GM12874 (cell line): ENCODE results near the gene OR2F2.

Experiments
- CTCF ChIP-seq: IDR thresholded peaks from 2 replicates; pipeline ENCODE4 v1.5.1; 2011; ENCODE audit warnings: low read depth, mild to moderate bottlenecking, control low read depth, low read length, moderate library complexity; ENCODE audit not compliant: insufficient read depth

OR2F2 gene

DNA sequence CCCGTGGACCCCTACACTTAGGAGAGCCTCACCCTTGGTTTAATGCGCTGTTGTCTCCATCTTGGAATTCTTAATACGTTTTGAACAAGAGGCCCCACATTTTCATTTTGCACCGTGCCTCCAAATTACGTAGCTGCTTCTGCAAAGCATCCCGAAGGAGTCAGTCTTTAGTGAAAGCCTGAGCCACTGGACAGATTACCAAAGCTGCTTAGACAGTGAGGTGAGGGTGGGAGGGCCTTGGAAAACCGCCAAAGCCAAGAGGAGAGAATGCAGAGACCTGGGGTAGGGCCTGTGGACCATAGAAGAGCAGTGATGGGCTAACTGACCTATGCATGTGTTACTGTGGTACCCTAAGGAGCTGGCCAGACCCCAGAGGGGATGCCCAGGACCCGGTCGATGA, 28.9 kb upstream of the OR2F2 start:
- no peak for TF ChIP-seq CTCF

- no peak for TF ChIP-seq CTCF
Observed at GRCh38 chr7:143906895-143907294, 28.1 kb upstream of the OR2F2 start.

- TF ChIP-seq CTCF, result no peak
Observed at GRCh38 chr7:143908120-143908519, 26.9 kb upstream of the OR2F2 start.

- TF ChIP-seq CTCF, result no peak
Observed at GRCh38 chr7:143909863-143910262, 25.2 kb upstream of the OR2F2 start.

DNA sequence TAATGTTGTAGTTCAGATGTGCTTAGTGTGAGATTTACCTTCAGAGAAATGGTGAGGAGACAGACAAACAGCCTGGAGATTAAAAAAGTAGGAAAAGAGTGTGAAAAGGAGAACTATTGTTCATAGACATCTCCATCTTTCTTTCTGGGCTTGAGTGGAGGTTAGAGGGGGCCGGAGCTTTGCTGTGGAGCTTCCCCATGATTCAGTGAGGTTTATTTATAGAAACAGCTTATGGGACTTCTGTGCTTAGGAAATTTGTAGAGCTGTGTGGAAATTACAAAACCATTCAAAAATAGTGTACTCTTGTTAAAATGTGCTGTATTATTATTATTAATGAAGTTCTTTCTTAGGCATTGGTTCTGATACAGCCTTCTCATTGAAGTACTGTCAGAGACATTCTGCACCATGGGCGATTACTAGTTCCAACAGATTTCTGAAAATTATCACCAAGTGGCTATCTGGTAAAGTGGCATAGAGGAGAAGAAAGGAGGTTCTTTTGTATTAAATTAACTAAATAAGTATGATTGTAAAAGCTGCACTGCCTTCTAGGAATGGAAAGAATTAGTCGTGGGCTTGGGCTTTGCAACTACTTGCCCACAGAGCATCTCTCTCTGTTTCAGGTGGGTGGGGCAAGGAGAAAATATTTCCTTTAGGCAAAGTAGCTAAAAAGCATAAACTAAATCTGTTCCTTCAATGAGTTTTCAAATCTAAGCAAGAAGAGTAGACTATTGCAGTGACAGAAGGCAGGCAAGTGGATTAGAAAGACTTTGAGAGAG, 24.4 kb upstream of the OR2F2 start:
- TF ChIP-seq CTCF, result no peak

- TF ChIP-seq CTCF, result no peak
Observed at GRCh38 chr7:143913945-143914615, 21.0 kb upstream of the OR2F2 start.

DNA sequence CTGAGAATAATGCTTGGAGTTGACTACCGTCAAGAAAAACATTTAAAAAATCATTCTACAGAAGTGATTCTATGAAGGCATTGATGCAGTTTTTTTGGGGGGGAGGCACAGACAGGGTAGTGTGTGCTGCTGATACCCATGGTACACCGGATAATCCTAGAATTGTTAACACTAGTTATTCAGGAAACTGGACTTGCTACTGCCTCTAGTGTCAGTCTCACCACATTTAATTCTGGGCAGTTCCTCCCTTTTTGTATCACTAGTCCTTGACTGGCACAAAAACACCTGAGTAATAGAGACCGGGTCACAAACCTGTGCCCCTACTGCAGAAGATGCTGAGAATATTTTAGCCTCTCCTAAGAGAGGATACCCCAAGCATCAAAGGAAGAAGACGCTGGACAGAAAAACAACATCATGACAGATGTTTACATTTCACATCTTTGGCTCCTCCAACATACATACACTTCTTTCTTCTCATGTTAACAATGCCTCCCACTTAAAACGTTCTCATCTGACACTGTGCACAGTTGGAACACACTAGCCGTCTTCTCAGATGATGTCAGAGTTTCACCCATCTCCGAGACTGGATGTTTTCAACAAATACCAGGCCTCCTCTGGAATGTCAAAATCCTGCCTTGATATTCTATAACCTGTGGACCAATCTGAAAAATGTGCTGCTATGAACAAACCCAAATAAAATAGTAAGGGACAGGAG, 19.9 kb upstream of the OR2F2 start:
- no peak for TF ChIP-seq CTCF
